ENCODE measurements around the gene FOXL1. TPM values are rescaled to one million over a fixed set of nuclear protein-coding genes. Genes with fewer than 3 reads are reported as not detected.
A peak's percentile ranks its signal among the peaks of the same experiment; 100 is the strongest.
"Not testable (repeated sequence)": the region's sequence is repeated elsewhere in the genome, so short reads cannot be mapped to it uniquely, and the experiment has no call there.

The FOXL1 gene
- total and polyA plus RNA-seq, 7 donors: 0.14 to 1.6 (median 0.48) TPM; not detected in 1

- H3K9me3 ChIP-seq: no peaks in the 10 kb centered on the region
- intact Hi-C loops (cut with DNase I): no loop called here
- DNase-seq: no peak
- peaks cover 0 to 6% (median 2%) of the 10 kb centered on the region in 4 donors for H3K4me1 ChIP-seq
- no peaks in the 10 kb centered on the region for H3K36me3 ChIP-seq
- no peak overlapping the region for H3K4me3 ChIP-seq
- no peak overlapping the region for H3K27ac ChIP-seq
- WGBS, 2 donors: 78 to 87% methylated on average over 6 of the region's 6 CpGs
- no peak for TF ChIP-seq EP300 (IDR thresholded peaks at IDR 0.05)
- no peak for TF ChIP-seq POLR2AphosphoS5 (IDR thresholded peaks at IDR 0.05)
- no peak for TF ChIP-seq POLR2A (IDR thresholded peaks at IDR 0.05)
- TF ChIP-seq CTCF (IDR thresholded peaks at IDR 0.05): no peak
- peaks cover 8 to 83% (median 18%) of the 10 kb centered on the region in 3 donors for H3K27me3 ChIP-seq
These were observed 5.8 kb downstream of the FOXL1 start for GRCh38 chr16:86584071-86584685.

DNA sequence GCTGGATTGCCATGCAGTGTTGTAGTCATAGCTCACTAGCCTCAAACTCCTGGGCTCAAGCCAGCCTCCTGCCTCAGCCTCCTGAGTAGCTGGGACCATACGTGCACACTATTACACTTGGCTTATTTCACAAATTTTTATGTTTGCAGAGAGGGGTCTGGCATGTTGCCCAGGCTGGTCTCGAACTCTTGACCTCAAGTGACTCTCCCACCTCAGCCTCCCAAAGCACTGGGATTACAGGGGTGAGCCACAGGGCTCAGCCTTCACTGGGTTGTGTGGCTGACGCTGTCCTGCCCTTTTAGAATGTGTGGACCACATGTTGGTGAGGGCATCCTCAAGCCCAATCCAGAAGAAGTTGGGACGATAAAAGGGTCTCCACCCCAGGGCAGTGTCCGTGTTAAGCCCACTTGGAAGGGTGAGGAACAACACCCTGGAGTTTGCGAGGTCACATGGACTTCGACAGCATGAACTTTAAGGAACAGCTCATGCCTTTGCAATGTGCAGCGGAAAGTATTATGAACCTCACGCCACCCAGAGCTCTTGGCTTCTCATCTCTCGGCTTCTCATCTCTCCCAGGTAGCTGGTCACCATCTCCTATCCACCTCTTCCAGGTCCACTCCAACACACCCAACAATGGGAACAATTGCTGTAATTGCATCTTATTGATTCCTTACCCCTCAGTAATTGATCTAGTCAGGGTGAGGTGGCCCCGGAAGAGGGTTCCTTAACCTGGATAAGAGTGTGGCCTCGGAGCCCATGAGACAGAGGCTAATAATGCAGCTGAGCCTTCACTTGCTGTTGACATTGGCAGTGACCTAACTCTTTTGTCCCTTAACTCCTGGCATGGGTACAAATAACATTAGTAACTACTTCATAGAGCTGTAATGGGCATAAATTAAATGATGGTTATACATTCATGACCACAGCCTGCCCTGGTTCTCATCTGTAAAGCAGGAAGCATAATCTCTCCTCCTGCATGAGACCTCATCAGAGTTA is 6.7 kb downstream of the FOXL1 start:
- WGBS, 2 donors: 69 to 84% methylated on average over 12 of the region's 12 CpGs
- intact Hi-C loops (cut with DNase I): no loop called here
- H3K27ac ChIP-seq: no peak overlapping the region
- H3K4me1 ChIP-seq: no peaks in the 10 kb centered on the region
- no peak overlapping the region for H3K4me3 ChIP-seq
- H3K27me3 ChIP-seq: peaks cover 1 to 83% (median 10%) of the 10 kb centered on the region in 3 donors
- TF ChIP-seq POLR2AphosphoS5 (IDR thresholded peaks at IDR 0.05) (no peak), POLR2A (IDR thresholded peaks at IDR 0.05) (no peak), CTCF (IDR thresholded peaks at IDR 0.05) (no peak), EP300 (IDR thresholded peaks at IDR 0.05) (no peak)
- no peak for DNase-seq
- no peaks in the 10 kb centered on the region for H3K9me3 ChIP-seq
- no peaks in the 10 kb centered on the region for H3K36me3 ChIP-seq

DNA sequence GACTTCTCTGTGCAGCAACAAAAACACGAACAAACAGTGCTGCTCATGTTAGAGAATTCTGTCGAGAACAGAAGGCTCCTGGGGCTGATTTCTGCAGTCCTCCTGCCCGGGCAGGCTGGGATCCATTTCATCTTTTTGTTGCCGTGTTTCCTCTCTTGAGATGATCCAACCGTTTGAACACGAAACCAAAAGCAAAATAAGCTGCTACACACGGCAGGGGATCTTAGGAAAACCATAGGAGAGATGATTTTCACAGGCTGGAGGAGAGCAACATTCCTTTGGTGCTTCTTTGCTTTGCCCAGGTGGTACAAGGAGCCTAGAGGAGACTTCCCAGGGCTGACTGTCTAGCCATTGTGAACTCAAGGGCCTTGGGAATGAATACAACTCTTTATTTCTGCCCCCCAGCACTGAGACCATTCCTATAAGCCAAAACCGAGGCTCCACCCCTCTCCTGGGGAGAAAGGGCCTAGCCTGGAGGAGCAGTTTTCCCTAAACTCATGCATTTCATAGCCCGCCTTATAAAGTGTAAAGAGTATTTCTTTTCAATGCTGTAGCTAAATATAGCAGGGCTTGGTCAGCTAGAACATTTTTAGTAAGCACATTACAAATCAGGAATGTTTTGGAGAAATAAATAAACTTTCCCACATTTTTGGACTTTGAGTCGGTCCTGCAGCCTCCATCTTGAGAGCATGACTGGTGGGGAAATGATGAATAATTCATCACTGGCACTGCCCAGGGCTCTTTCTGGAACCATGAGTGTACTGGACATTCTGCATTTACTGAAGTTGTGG is 7.7 kb downstream of the FOXL1 start:
- H3K27ac ChIP-seq: peak overlapping the region in 1 of 4 donors; percentile 12
- peaks cover 0 to 83% (median 17%) of the 10 kb centered on the region in 3 donors for H3K27me3 ChIP-seq
- DNase-seq: no peak
- no peaks in the 10 kb centered on the region for H3K4me1 ChIP-seq
- WGBS, 2 donors: 57 to 75% methylated on average over 10 of the region's 10 CpGs
- TF ChIP-seq EP300 (IDR thresholded peaks at IDR 0.05) (no peak), POLR2AphosphoS5 (IDR thresholded peaks at IDR 0.05) (no peak), POLR2A (IDR thresholded peaks at IDR 0.05) (no peak), CTCF (IDR thresholded peaks at IDR 0.05) (no peak)
- H3K36me3 ChIP-seq: no peaks in the 10 kb centered on the region
- intact Hi-C loops (cut with DNase I): no loop called here
- H3K4me3 ChIP-seq: no peak overlapping the region
- H3K9me3 ChIP-seq: no peaks in the 10 kb centered on the region

DNA sequence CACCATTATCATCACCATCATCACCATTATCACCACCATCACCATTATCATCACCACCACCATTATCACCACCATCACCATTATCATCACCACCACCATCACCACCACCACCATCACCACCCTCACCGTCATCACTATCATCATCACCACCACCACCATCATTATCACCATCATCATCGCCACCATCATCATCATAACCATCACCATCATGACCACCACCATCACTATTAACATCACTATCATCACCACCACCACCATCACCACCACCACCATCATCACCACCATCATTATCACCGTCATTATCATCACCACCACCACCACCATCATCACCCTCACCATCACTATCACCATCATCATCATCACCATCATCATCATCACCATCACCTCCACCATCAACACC is 9.1 kb downstream of the FOXL1 start:
- Histone ChIP-seq H3K36me3 (no peaks in the 10 kb centered on the region), H3K9me3 (no peaks in the 10 kb centered on the region), H3K27me3 (peaks cover 0 to 83% (median 28%) of the 10 kb centered on the region in 3 donors), H3K27ac (no peak overlapping the region), H3K4me1 (no peaks in the 10 kb centered on the region), H3K4me3 (no peak overlapping the region)
- intact Hi-C loops (cut with DNase I): no loop called here
- DNase-seq: no peak
- WGBS, 2 donors: 89 to 90% methylated on average over 3 of the region's 3 CpGs
- no peak for TF ChIP-seq CTCF (IDR thresholded peaks at IDR 0.05)
- TF ChIP-seq EP300 (IDR thresholded peaks at IDR 0.05): no peak
- no peak for TF ChIP-seq POLR2A (IDR thresholded peaks at IDR 0.05)
- no peak for TF ChIP-seq POLR2AphosphoS5 (IDR thresholded peaks at IDR 0.05)

DNA sequence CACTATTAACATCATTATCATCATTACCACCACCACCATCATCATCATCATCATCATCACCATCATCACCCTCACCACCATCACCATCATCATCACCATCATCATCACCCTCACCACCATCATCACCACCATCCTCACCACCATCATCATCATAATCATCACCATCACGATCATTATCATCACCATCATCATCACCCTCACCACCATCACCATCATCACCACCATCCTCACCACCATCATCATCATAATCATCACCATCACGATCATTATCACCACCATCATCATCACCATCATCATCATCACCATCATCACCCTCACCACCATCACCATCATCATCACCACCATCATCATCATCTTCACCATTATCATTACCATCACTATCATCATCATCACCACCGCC is 9.6 kb downstream of the FOXL1 start:
- H3K27ac ChIP-seq; H3K4me1 ChIP-seq; DNase-seq; H3K36me3 ChIP-seq; H3K4me3 ChIP-seq; H3K9me3 ChIP-seq; intact Hi-C loops (cut with DNase I): not testable (repeated sequence)
- WGBS, 2 donors: 89% methylated on average over 3 of the region's 3 CpGs
- H3K27me3 ChIP-seq: peaks cover 0 to 84% (median 33%) of the 10 kb centered on the region in 3 donors

All from sigmoid colon (tissue), 7 donors.